ENCODE data around the gene NANS. TPM values are rescaled to one million over a fixed set of nuclear protein-coding genes. Genes with fewer than 3 reads are reported as not detected.

The NANS gene
- total and polyA plus RNA-seq, 2 of the 8 experiments (the other 6 are each of a cell fraction or from before 2014, with no cell fraction given) = 56.5 to 67.3 TPM

GRCh38 chr9:98092613-98092931 is 36.0 kb downstream of the NANS start (continued):
- TF ChIP-seq, protein P1, sequence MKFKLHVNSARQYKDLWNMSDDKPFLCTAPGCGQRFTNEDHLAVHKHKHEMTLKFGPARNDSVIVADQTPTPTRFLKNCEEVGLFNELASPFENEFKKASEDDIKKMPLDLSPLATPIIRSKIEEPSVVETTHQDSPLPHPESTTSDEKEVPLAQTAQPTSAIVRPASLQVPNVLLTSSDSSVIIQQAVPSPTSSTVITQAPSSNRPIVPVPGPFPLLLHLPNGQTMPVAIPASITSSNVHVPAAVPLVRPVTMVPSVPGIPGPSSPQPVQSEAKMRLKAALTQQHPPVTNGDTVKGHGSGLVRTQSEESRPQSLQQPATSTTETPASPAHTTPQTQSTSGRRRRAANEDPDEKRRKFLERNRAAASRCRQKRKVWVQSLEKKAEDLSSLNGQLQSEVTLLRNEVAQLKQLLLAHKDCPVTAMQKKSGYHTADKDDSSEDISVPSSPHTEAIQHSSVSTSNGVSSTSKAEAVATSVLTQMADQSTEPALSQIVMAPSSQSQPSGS (IDR thresholded peaks at IDR 0.05; ENCODE audit: low read length) = no peak
- TF ChIP-seq, protein P2, sequence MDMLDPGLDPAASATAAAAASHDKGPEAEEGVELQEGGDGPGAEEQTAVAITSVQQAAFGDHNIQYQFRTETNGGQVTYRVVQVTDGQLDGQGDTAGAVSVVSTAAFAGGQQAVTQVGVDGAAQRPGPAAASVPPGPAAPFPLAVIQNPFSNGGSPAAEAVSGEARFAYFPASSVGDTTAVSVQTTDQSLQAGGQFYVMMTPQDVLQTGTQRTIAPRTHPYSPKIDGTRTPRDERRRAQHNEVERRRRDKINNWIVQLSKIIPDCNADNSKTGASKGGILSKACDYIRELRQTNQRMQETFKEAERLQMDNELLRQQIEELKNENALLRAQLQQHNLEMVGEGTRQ (IDR thresholded peaks at IDR 0.05; ENCODE audit: low read length) = no peak
- TF ChIP-seq SRF (IDR thresholded peaks at IDR 0.05; ENCODE audit: low read depth, low read length) (no peak), JUN (IDR thresholded peaks at IDR 0.05; ENCODE audit: low read depth, low read length) (no peak), CHD2 (IDR thresholded peaks at IDR 0.05; ENCODE audit: low read length) (no peak), RNF2 (IDR thresholded peaks at IDR 0.05; ENCODE audit: borderline replicate concordance, low read depth, low read length, missing control alignments, poor library complexity, severe bottlenecking) (no peak), BACH1 (IDR thresholded peaks at IDR 0.05; ENCODE audit: low read length) (no peak)
